Measurements from ENCODE around the gene NUP214. TPM values are rescaled to one million over a fixed set of nuclear protein-coding genes. Genes with fewer than 3 reads are reported as not detected.

Gene NUP214
- 6.3 and 7.6 TPM in 2 replicates for polyA plus RNA-seq (2011; rRNA removed)
- 25.2 and 25.5 TPM in 2 replicates for polyA minus RNA-seq (2011; rRNA and poly(A)+ RNA removed)

GRCh38 chr9:131125288-131126058, at the start of gene NUP214:
Gene NUP214 (plus strand): TSS chr9:131125586. CDS start chr9:131125705, 119 bp downstream.
- H3K36me3 ChIP-seq (ENCODE audit: control insufficient read depth, insufficient read depth, low read length) = peaks cover 8% of the 10 kb centered on the region
- ChIA-PET POLR2A (no interaction called here), CTCF (interaction anchor here (0.9 to 2.1 kb wide), 6 partner anchors 12 to 211 kb away, joined by 3 to 12 read pairs (median 4); no protein-coding TSS in a partner anchor)
- no peaks in the 10 kb centered on the region for H3K27me3 ChIP-seq (ENCODE audit: control insufficient read depth, insufficient read depth, low read length)
- peak; percentile 87 for DNase-seq (ENCODE audit: low read depth)
- TF ChIP-seq CTCF (IDR thresholded peaks at IDR 0.05; ENCODE audit: insufficient read depth, low read depth, low read length) = no peak
- H3K4me3 ChIP-seq (ENCODE audit: low read depth, low read length) = peak within 1 kb of the TSS; percentile 86

DNA sequence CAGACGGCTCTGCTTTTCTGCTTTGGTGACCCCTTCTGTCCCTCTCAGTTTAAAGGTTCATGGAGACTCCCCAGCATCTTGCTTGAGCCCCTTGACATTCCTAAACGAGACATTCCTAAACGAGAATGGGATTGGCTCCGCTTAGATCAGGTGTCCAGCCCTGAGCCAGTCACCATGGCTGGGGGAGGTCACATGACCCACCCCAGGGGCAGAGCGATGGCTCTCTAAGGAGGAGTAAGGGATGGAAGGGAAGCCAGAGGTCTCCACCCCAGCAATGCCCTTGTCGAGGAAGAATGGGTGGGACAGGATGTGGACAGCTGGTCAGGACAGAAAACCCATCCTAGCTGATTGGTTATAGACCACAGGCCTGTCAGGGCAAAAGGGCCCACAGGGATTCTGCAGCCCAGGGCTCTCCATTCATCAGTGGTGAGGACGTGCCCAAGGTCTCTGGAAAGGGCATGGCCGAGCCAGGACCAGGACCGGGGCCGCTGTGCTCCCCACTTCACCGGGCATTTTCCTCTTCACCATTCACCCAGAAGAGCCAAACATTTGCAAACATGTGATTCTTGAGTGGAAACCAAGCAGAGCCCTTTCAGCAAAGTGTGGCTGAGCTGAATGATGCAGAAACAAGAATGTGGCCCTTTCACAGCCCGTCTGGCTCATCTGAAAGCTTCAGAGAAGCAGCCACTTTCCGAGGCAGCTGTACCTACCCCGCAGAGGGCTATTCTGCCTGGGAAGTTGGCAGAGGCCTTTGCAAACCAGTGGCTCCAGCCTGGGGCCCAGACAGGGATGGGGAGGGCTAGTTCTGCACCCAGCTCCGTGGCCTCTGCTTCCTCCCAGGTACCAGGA, 48.8 kb upstream of the NUP214 start:
- H3K4me3 ChIP-seq (ENCODE audit: low read depth, low read length) = no peak overlapping the region
- no peaks in the 10 kb centered on the region for H3K36me3 ChIP-seq (ENCODE audit: control insufficient read depth, insufficient read depth, low read length)
- ChIA-PET POLR2A (no interaction called here), CTCF (interaction anchor here (0.8 to 1.9 kb wide), 2 partner anchors 19 to 30 kb away, joined by 3 to 5 read pairs; no protein-coding TSS in a partner anchor)
- DNase-seq (ENCODE audit: low read depth) = no peak
- H3K27me3 ChIP-seq (ENCODE audit: control insufficient read depth, insufficient read depth, low read length) = peaks cover 6% of the 10 kb centered on the region
- no peak for TF ChIP-seq CTCF (IDR thresholded peaks at IDR 0.05; ENCODE audit: insufficient read depth, low read depth, low read length)

DNA sequence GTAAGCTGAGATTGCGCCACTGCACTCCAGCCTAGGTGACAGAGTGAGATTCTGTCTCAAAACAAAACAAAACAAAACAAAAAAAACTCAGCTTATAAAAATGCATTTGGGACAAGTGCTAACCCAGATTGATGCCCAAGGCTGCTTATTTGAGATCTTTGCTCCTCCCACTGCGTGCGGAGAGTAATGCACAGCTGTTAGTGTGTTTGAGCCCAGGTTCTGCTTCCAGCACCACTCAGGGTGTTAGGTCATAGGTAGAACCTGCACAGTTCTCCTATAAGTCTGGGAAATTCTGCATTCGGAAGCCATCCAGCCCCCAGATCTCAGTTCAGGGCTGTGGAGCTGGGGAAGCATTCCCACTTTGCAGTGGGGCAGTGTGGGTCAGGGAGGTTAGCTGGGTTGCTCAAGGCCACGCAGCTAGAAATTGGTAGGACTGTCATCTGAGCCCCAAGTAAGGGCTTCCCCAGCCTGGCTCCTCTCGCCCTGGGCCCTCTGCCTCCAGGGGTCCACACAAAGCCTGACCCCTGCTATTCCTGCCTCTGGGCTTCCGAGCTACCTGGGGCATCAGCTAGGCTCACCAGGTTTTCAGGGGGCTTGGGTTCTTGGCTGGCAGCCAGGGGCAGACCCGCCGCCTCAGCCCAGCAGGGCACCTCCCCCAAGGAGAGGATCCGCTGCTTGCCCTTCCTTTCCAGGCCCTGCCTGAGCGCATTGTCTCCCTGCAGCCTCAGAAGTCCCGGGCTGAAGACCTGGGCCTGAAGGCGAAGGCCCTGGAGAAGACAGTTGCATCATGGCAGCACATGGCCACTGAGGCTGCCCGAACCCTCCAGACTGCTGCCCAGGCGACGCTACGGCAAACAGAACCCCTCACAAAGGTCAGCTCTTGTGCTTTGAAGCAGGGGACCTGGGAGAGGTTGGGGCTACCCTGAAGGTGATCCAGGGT, 46.7 kb upstream of the NUP214 start:
- ChIA-PET CTCF (interaction anchor here (1.1 to 1.9 kb wide), 4 partner anchors 21 to 80 kb away, joined by 3 to 5 read pairs (median 3); no protein-coding TSS in a partner anchor), POLR2A (no interaction called here)
- TF ChIP-seq CTCF (IDR thresholded peaks at IDR 0.05; ENCODE audit: insufficient read depth, low read depth, low read length) = no peak
- Histone ChIP-seq H3K4me3 (ENCODE audit: low read depth, low read length) (no peak overlapping the region), H3K27me3 (ENCODE audit: control insufficient read depth, insufficient read depth, low read length) (peaks cover 7% of the 10 kb centered on the region), H3K36me3 (ENCODE audit: control insufficient read depth, insufficient read depth, low read length) (no peaks in the 10 kb centered on the region)
- DNase-seq (ENCODE audit: low read depth) = no peak

DNA sequence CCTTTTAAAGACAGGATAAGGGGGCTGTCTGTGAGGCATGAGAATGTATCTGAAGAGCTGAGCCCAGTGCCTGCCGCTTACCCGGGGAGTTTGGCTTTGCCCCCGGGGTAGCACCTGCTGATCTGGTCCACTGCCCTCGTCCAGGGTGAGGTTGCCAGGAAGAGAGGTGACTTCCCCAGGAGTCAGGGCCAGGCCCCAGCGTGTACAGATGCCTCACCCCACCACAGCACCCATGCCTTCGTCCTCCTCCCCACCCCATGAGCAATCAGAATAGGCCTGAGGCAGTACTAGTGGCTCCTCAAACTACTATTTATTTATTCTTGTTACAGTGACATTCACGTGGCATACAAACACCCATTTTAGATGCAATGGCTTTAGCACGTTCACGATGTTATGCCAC, 44.8 kb upstream of the NUP214 start:
- DNase-seq (ENCODE audit: low read depth) = no peak
- Histone ChIP-seq H3K36me3 (ENCODE audit: control insufficient read depth, insufficient read depth, low read length) (no peaks in the 10 kb centered on the region), H3K27me3 (ENCODE audit: control insufficient read depth, insufficient read depth, low read length) (peaks cover 7% of the 10 kb centered on the region), H3K4me3 (ENCODE audit: low read depth, low read length) (no peak overlapping the region)
- CTCF ChIA-PET = interaction anchor here (1.5 kb wide), 1 partner anchor 23 kb away, joined by 5 read pairs; no protein-coding TSS in a partner anchor
- POLR2A ChIA-PET = no interaction called here
- TF ChIP-seq CTCF (IDR thresholded peaks at IDR 0.05; ENCODE audit: insufficient read depth, low read depth, low read length) = no peak

All from BJ (cell line).